Stomach (tissue), 4 donors: ENCODE measurements around the gene PCNX1.

Experiments
- POLR2AphosphoS5 ChIP-seq, 3 donors: sonication (generic); formaldehyde crosslinking; IDR thresholded peaks; one replicate each; pipeline ENCODE4 v1.6.1; 2016; ENCODE audit warnings: antibody characterized with exemption in 3 of 3
- TF ChIP-seq, protein P1 (sequence below), 7 experiments: fragments of 450-650 bp in 4 of 7; fragments of 200-600 bp in 3 of 7; sonication (generic) in 3 of 7; IDR thresholded peaks; one replicate each; pipeline ENCODE4 v1.5.1; 2016 to 2019; ENCODE audit warnings: antibody characterized with exemption in 7 of 7, control low read depth in 2 of 7, mild to moderate bottlenecking in 1 of 7

GRCh38 chr14:70987041-70987440 is 79.8 kb downstream of the PCNX1 start:
- TF ChIP-seq, protein P1, sequence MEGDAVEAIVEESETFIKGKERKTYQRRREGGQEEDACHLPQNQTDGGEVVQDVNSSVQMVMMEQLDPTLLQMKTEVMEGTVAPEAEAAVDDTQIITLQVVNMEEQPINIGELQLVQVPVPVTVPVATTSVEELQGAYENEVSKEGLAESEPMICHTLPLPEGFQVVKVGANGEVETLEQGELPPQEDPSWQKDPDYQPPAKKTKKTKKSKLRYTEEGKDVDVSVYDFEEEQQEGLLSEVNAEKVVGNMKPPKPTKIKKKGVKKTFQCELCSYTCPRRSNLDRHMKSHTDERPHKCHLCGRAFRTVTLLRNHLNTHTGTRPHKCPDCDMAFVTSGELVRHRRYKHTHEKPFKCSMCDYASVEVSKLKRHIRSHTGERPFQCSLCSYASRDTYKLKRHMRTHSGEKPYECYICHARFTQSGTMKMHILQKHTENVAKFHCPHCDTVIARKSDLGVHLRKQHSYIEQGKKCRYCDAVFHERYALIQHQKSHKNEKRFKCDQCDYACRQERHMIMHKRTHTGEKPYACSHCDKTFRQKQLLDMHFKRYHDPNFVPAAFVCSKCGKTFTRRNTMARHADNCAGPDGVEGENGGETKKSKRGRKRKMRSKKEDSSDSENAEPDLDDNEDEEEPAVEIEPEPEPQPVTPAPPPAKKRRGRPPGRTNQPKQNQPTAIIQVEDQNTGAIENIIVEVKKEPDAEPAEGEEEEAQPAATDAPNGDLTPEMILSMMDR (IDR thresholded peaks at IDR 0.05), result no peak
- TF ChIP-seq POLR2AphosphoS5 (IDR thresholded peaks at IDR 0.05), result no peak
